Adrenal gland (tissue), 12 donors: ENCODE measurements around the gene EPPIN. TPM values are rescaled to one million over a fixed set of nuclear protein-coding genes. Genes with fewer than 3 reads are reported as not detected.
"Not testable (repeated sequence)": the region's sequence is repeated elsewhere in the genome, so short reads cannot be mapped to it uniquely, and the experiment has no call there.

Experiments used
- DNase-seq, 7 donors: peaks; one replicate each; pipeline ENCODE4 v3.0.0-alpha.2; 2019 to 2020
- H3K27ac ChIP-seq, 5 donors: fragments of 200-600 bp; sonication (generic) in 4 of 5; 1 replicate in 3 of 5; 2 replicates in 2 of 5; pipeline versions ENCODE4 v1.5.1 to v1.8.0; 2016 to 2020; ENCODE audit warnings: mild to moderate bottlenecking in 1 of 5
- H3K27me3 ChIP-seq: fragments of 200-600 bp; 2 replicates; pipeline ENCODE4 v1.8.0; 2021
- H3K36me3 ChIP-seq, 2 donors: fragments of 200-600 bp; replicated peaks in 1 of 2; 1 replicate in 1 of 2; 2 replicates in 1 of 2; pipeline versions ENCODE4 v1.5.1 to v1.8.0; 2018 to 2022
- H3K4me1 ChIP-seq, 2 donors: fragments of 200-600 bp; replicated peaks in 1 of 2; 1 replicate in 1 of 2; 2 replicates in 1 of 2; pipeline versions ENCODE4 v1.5.1 to v1.8.0; 2018 to 2021
- H3K4me3 ChIP-seq, 4 donors: fragments of 200-600 bp; sonication (generic) in 3 of 4; one replicate each; pipeline ENCODE4 v1.5.1; 2016 to 2018
- H3K9me3 ChIP-seq, 3 donors: fragments of 200-600 bp; sonication (generic) in 1 of 3; replicated peaks in 1 of 3; 1 replicate in 2 of 3; 2 replicates in 1 of 3; pipeline versions ENCODE4 v1.5.1 to v1.8.0; 2016 to 2021
- POLR2A ChIP-seq, 2 donors: fragments of 450-650 bp; IDR thresholded peaks; one replicate each; pipeline ENCODE4 v1.6.1; 2017; ENCODE audit warnings: antibody characterized with exemption in 2 of 2, mild to moderate bottlenecking in 2 of 2, moderate library complexity in 1 of 2
- WGBS, 4 donors: extraction: QIAGEN DNeasy Blood & Tissue Kit in 2 of 4; methylation state at CpG; one replicate each; pipeline versions ENCODE4 v1.1.5 to v1.1.7; 2013 to 2017; 5-methylcytosine and 5-hydroxymethylcytosine counted together
- intact Hi-C, 2 donors: fragments of 100-400 bp; cut with DNase I; formaldehyde crosslinking; loops; one replicate each; pipeline versions ENCODE4 v1.14.1 to v1.15.0; 2022 to 2023
- polyA plus RNA-seq, 3 donors: library from polyadenylated mRNA; stranded (reverse); fragments of 200-250 nt in 2 of 3; fragments of 350-450 nt in 1 of 3; fragmentation: Illumina TruSeq in 1 of 3; extraction: RNeasy Lipid Tissue Mini Kit (QIAGEN cat#74804) in 1 of 3; gene quantifications; one replicate each; pipeline ENCODE4 v1.2.3, GENCODE V29; 2013 to 2014
- total RNA-seq, 9 donors: library from RNA; depleted of rRNA in 4 of 9; stranded (reverse); fragments of >200 nt in 4 of 9; fragments of 120-200 nt in 1 of 9; fragmentation: NEBNext Ultra II Directional in 1 of 9; extraction: Animal tissue kit (Norgen Biotek cat#: 25700) in 1 of 9; gene quantifications; one replicate each; pipeline versions ENCODE4 v1.1.0 to v1.2.4, GENCODE V29; 2013 to 2023
- TF ChIP-seq, protein P1 (sequence below), 6 experiments: fragments of 450-650 bp in 4 of 6; fragments of 200-600 bp in 2 of 6; sonication (generic) in 1 of 6; IDR thresholded peaks; 1 replicate in 5 of 6; 2 replicates in 1 of 6; pipeline versions ENCODE4 v1.5.1 to v1.8.0; 2016 to 2021; ENCODE audit warnings: antibody characterized with exemption in 6 of 6, mild to moderate bottlenecking in 2 of 6, moderate library complexity in 1 of 6
- donor health status: healthy with polysubstance abuse.
- donor health status: Bipolar disorder and iron deficiency.
- donor health status: DM: yes; HTN: yes; CAD: no.
- donor health status: DM: no; HTN: no; CAD: no.
- donor health status: DM: no; HTN: no; CAD: no.
- donor health status: DM: yes; HTN: yes; CAD: no.

Gene EPPIN
- total and polyA plus RNA-seq, 12 donors, result not detected

- Histone ChIP-seq H3K9me3 (no peaks in the 10 kb centered on the region), H3K4me1 (no peaks in the 10 kb centered on the region), H3K27ac (no peak overlapping the region), H3K36me3 (no peaks in the 10 kb centered on the region), H3K27me3 (peaks cover 10% of the 10 kb centered on the region), H3K4me3 (no peak overlapping the region)
- intact Hi-C loops, result no loop called here
- TF ChIP-seq, protein P1, sequence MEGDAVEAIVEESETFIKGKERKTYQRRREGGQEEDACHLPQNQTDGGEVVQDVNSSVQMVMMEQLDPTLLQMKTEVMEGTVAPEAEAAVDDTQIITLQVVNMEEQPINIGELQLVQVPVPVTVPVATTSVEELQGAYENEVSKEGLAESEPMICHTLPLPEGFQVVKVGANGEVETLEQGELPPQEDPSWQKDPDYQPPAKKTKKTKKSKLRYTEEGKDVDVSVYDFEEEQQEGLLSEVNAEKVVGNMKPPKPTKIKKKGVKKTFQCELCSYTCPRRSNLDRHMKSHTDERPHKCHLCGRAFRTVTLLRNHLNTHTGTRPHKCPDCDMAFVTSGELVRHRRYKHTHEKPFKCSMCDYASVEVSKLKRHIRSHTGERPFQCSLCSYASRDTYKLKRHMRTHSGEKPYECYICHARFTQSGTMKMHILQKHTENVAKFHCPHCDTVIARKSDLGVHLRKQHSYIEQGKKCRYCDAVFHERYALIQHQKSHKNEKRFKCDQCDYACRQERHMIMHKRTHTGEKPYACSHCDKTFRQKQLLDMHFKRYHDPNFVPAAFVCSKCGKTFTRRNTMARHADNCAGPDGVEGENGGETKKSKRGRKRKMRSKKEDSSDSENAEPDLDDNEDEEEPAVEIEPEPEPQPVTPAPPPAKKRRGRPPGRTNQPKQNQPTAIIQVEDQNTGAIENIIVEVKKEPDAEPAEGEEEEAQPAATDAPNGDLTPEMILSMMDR (IDR thresholded peaks at IDR 0.05), result no peak
- TF ChIP-seq POLR2A (IDR thresholded peaks at IDR 0.05), result no peak
- no peak for DNase-seq
- 33 to 60% (median 39%) methylated on average over 1 of the region's 1 CpG for WGBS, 4 donors
Measured at GRCh38 chr20:45589725-45590124, 42.5 kb upstream of the EPPIN start.

DNA sequence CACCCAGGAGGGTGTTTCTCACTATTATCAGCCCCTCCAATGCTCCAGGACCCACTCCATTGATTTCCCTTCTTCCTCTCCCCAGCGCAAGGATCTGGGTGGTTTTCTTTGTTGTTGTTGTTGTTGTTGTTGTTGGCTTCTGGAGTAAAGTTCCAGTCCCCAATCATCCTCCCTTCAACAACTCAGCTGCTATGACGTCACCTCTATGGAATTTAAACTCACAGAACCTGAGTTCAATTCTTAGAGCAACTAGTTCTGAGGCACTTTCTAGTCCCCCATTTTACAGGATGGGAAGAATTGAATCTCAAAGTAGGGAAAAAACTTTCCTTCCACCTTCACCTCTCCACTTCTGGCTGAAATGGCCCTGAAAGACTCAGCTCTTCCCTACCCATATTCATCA, 41.6 kb upstream of the EPPIN start:
- no peaks in the 10 kb centered on the region for H3K9me3 ChIP-seq
- peaks cover 10% of the 10 kb centered on the region for H3K27me3 ChIP-seq
- no peaks in the 10 kb centered on the region for H3K36me3 ChIP-seq
- H3K4me3 ChIP-seq, result no peak overlapping the region
- no peak overlapping the region for H3K27ac ChIP-seq
- TF ChIP-seq POLR2A (IDR thresholded peaks at IDR 0.05), result no peak
- TF ChIP-seq, protein P1 (IDR thresholded peaks at IDR 0.05), result no peak
- DNase-seq, result no peak
- no peaks in the 10 kb centered on the region for H3K4me1 ChIP-seq
- intact Hi-C loops, result no loop called here
- WGBS, 4 donors, result 57 to 78% (median 63%) methylated on average over 2 of the region's 2 CpGs

GRCh38 chr20:45585986-45586385, 38.8 kb upstream of the EPPIN start:
- H3K36me3 ChIP-seq, DNase-seq, H3K9me3 ChIP-seq, H3K4me1 ChIP-seq, H3K27me3 ChIP-seq, intact Hi-C loops, H3K27ac ChIP-seq, H3K4me3 ChIP-seq: not testable (repeated sequence)
- 72 to 82% (median 79%) methylated on average over 5 of the region's 5 CpGs for WGBS, 4 donors

- H3K4me1 ChIP-seq, H3K9me3 ChIP-seq, intact Hi-C loops, H3K27me3 ChIP-seq, DNase-seq, H3K4me3 ChIP-seq, H3K27ac ChIP-seq, H3K36me3 ChIP-seq: not testable (repeated sequence)
- 79 to 86% (median 84%) methylated on average over 5 of the region's 5 CpGs for WGBS, 4 donors
Measured at GRCh38 chr20:45584294-45584693, 37.1 kb upstream of the EPPIN start.

DNA sequence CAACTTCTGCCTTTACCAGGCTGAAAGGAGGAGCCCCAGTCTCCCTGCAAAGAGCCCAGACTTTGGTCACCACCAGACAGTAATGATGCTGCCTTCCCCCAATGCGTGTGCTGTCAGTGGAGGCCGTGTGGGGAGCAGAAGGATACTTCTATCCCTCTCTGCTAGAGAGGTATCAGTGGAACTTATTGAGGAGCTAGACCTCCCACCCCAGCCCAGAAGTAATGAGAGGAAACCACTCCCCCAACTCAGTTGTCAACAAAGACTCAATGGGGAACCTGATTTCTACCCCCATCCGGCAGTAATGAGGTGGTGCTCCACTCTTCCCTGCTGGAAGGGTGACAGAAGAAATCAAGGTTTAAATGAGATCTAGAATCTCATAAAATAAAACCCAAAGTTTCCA, 36.3 kb upstream of the EPPIN start:
- DNase-seq, result no peak
- WGBS, 4 donors, result 70 to 82% (median 76%) methylated on average over 3 of the region's 3 CpGs
- Histone ChIP-seq H3K4me1 (no peaks in the 10 kb centered on the region), H3K9me3 (no peaks in the 10 kb centered on the region), H3K27ac (no peak overlapping the region), H3K36me3 (no peaks in the 10 kb centered on the region), H3K27me3 (no peaks in the 10 kb centered on the region), H3K4me3 (no peak overlapping the region)
- intact Hi-C loops, result no loop called here
- no peak for TF ChIP-seq POLR2A (IDR thresholded peaks at IDR 0.05)
- TF ChIP-seq, protein P1 (IDR thresholded peaks at IDR 0.05), result no peak
